ENCODE data around the gene GID8.
"Not testable (repeated sequence)": the region's sequence is repeated elsewhere in the genome, so short reads cannot be mapped to it uniquely, and the experiment has no call there.

Gene GID8

GRCh38 chr20:62916703-62917476, 21.1 kb upstream of the GID8 start:
- Histone ChIP-seq H3K4me3 (ENCODE audit: low read length) (no peak overlapping the region), H3K27me3 (replicated peaks; ENCODE audit: control insufficient read depth, insufficient read depth, low read length) (no peaks in the 10 kb centered on the region), H3K9me3 (ENCODE audit: control insufficient read depth, low read length) (no peaks in the 10 kb centered on the region), H3K36me3 (ENCODE audit: control insufficient read depth, insufficient read depth, low read length, severe bottlenecking) (peaks cover 7% of the 10 kb centered on the region), H3K4me1 (ENCODE audit: control insufficient read depth, insufficient read depth, low read length) (peaks cover 67% of the 10 kb centered on the region), H3K9ac (ENCODE audit: low read length) (no peak overlapping the region)
- DNase-seq (ENCODE audit: low read depth), result no peak

- Histone ChIP-seq H3K4me3 (ENCODE audit: low read length) (no peak overlapping the region), H3K9ac (ENCODE audit: low read length) (no peak overlapping the region), H3K36me3 (ENCODE audit: control insufficient read depth, insufficient read depth, low read length, severe bottlenecking) (no peaks in the 10 kb centered on the region), H3K27me3 (replicated peaks; ENCODE audit: control insufficient read depth, insufficient read depth, low read length) (no peaks in the 10 kb centered on the region), H3K4me1 (ENCODE audit: control insufficient read depth, insufficient read depth, low read length) (peaks cover 74% of the 10 kb centered on the region), H3K9me3 (ENCODE audit: control insufficient read depth, low read length) (no peaks in the 10 kb centered on the region)
- no peak for DNase-seq (ENCODE audit: low read depth)
Observed at GRCh38 chr20:62917720-62918119, 20.2 kb upstream of the GID8 start.

- DNase-seq (ENCODE audit: low read depth), result no peak
- H3K4me1 ChIP-seq (ENCODE audit: control insufficient read depth, insufficient read depth, low read length), result peaks cover 76% of the 10 kb centered on the region
- no peaks in the 10 kb centered on the region for H3K9me3 ChIP-seq (ENCODE audit: control insufficient read depth, low read length)
- no peaks in the 10 kb centered on the region for H3K27me3 ChIP-seq (replicated peaks; ENCODE audit: control insufficient read depth, insufficient read depth, low read length)
- no peak overlapping the region for H3K9ac ChIP-seq (ENCODE audit: low read length)
- H3K36me3 ChIP-seq (ENCODE audit: control insufficient read depth, insufficient read depth, low read length, severe bottlenecking), result no peaks in the 10 kb centered on the region
- no peak overlapping the region for H3K4me3 ChIP-seq (ENCODE audit: low read length)
Observed at GRCh38 chr20:62918147-62918546, 19.8 kb upstream of the GID8 start.

- H3K36me3 ChIP-seq (ENCODE audit: control insufficient read depth, insufficient read depth, low read length, severe bottlenecking), result no peaks in the 10 kb centered on the region
- peaks cover 78% of the 10 kb centered on the region for H3K4me1 ChIP-seq (ENCODE audit: control insufficient read depth, insufficient read depth, low read length)
- H3K9ac ChIP-seq (ENCODE audit: low read length), result no peak overlapping the region
- H3K4me3 ChIP-seq (ENCODE audit: low read length), result no peak overlapping the region
- no peaks in the 10 kb centered on the region for H3K9me3 ChIP-seq (ENCODE audit: control insufficient read depth, low read length)
- DNase-seq (ENCODE audit: low read depth), result no peak
- H3K27me3 ChIP-seq (replicated peaks; ENCODE audit: control insufficient read depth, insufficient read depth, low read length), result no peaks in the 10 kb centered on the region
Observed at GRCh38 chr20:62918831-62919230, 19.1 kb upstream of the GID8 start.

GRCh38 chr20:62920039-62920645, 17.8 kb upstream of the GID8 start:
- H3K4me3 ChIP-seq (ENCODE audit: low read length), result no peak overlapping the region
- no peak for DNase-seq (ENCODE audit: low read depth)
- no peak overlapping the region for H3K9ac ChIP-seq (ENCODE audit: low read length)
- H3K4me1 ChIP-seq (ENCODE audit: control insufficient read depth, insufficient read depth, low read length), result peaks cover 78% of the 10 kb centered on the region
- H3K27me3 ChIP-seq (replicated peaks; ENCODE audit: control insufficient read depth, insufficient read depth, low read length), result no peaks in the 10 kb centered on the region
- H3K36me3 ChIP-seq (ENCODE audit: control insufficient read depth, insufficient read depth, low read length, severe bottlenecking), result no peaks in the 10 kb centered on the region
- H3K9me3 ChIP-seq (ENCODE audit: control insufficient read depth, low read length), result no peaks in the 10 kb centered on the region

GRCh38 chr20:62921119-62921687, 16.7 kb upstream of the GID8 start:
- Histone ChIP-seq H3K27me3 (replicated peaks; ENCODE audit: control insufficient read depth, insufficient read depth, low read length) (no peaks in the 10 kb centered on the region), H3K36me3 (ENCODE audit: control insufficient read depth, insufficient read depth, low read length, severe bottlenecking) (no peaks in the 10 kb centered on the region), H3K9me3 (ENCODE audit: control insufficient read depth, low read length) (no peaks in the 10 kb centered on the region), H3K9ac (ENCODE audit: low read length) (no peak overlapping the region), H3K4me3 (ENCODE audit: low read length) (no peak overlapping the region), H3K4me1 (ENCODE audit: control insufficient read depth, insufficient read depth, low read length) (peaks cover 69% of the 10 kb centered on the region)
- DNase-seq (ENCODE audit: low read depth), result peak; percentile 74

GRCh38 chr20:62922451-62922921, 15.5 kb upstream of the GID8 start:
- Histone ChIP-seq H3K4me1 (ENCODE audit: control insufficient read depth, insufficient read depth, low read length) (peaks cover 70% of the 10 kb centered on the region), H3K9me3 (ENCODE audit: control insufficient read depth, low read length) (no peaks in the 10 kb centered on the region), H3K4me3 (ENCODE audit: low read length) (no peak overlapping the region), H3K27me3 (replicated peaks; ENCODE audit: control insufficient read depth, insufficient read depth, low read length) (no peaks in the 10 kb centered on the region), H3K9ac (ENCODE audit: low read length) (no peak overlapping the region), H3K36me3 (ENCODE audit: control insufficient read depth, insufficient read depth, low read length, severe bottlenecking) (no peaks in the 10 kb centered on the region)
- DNase-seq (ENCODE audit: low read depth), result no peak

GRCh38 chr20:62923059-62923668, 14.8 kb upstream of the GID8 start:
- Histone ChIP-seq H3K4me3 (ENCODE audit: low read length) (peak overlapping the region; percentile 93), H3K4me1 (ENCODE audit: control insufficient read depth, insufficient read depth, low read length) (peaks cover 72% of the 10 kb centered on the region), H3K9ac (ENCODE audit: low read length) (peak overlapping the region; percentile 99)
- H3K36me3 ChIP-seq (ENCODE audit: control insufficient read depth, insufficient read depth, low read length, severe bottlenecking); H3K9me3 ChIP-seq (ENCODE audit: control insufficient read depth, low read length); H3K27me3 ChIP-seq (replicated peaks; ENCODE audit: control insufficient read depth, insufficient read depth, low read length): not testable (repeated sequence)
- DNase-seq (ENCODE audit: low read depth), result peak; percentile 59

GRCh38 chr20:62923669-62924441, 14.1 kb upstream of the GID8 start:
- Histone ChIP-seq H3K4me1 (ENCODE audit: control insufficient read depth, insufficient read depth, low read length) (peaks cover 72% of the 10 kb centered on the region), H3K4me3 (ENCODE audit: low read length) (peak overlapping the region; percentile 93)
- no peak for DNase-seq (ENCODE audit: low read depth)

GRCh38 chr20:62924442-62925075, 13.4 kb upstream of the GID8 start:
- H3K36me3 ChIP-seq (ENCODE audit: control insufficient read depth, insufficient read depth, low read length, severe bottlenecking), result no peaks in the 10 kb centered on the region
- H3K4me1 ChIP-seq (ENCODE audit: control insufficient read depth, insufficient read depth, low read length), result peaks cover 71% of the 10 kb centered on the region
- no peaks in the 10 kb centered on the region for H3K9me3 ChIP-seq (ENCODE audit: control insufficient read depth, low read length)
- H3K27me3 ChIP-seq (replicated peaks; ENCODE audit: control insufficient read depth, insufficient read depth, low read length), result no peaks in the 10 kb centered on the region
- H3K4me3 ChIP-seq (ENCODE audit: low read length), result peak overlapping the region; percentile 93
- peak; percentile 70 for DNase-seq (ENCODE audit: low read depth)
- H3K9ac ChIP-seq (ENCODE audit: low read length), result peak overlapping the region; percentile 99

More at GRCh38 chr20:62923669-62924441, 14.1 kb upstream of the GID8 start:
- H3K36me3 ChIP-seq (ENCODE audit: control insufficient read depth, insufficient read depth, low read length, severe bottlenecking), result no peaks in the 10 kb centered on the region
- H3K9ac ChIP-seq (ENCODE audit: low read length), result peak overlapping the region; percentile 99
- H3K9me3 ChIP-seq (ENCODE audit: control insufficient read depth, low read length), result no peaks in the 10 kb centered on the region
- no peaks in the 10 kb centered on the region for H3K27me3 ChIP-seq (replicated peaks; ENCODE audit: control insufficient read depth, insufficient read depth, low read length)

All from adipocyte (in vitro differentiated cells).